ENCODE data around the gene TCF4.

- TF ChIP-seq POLR2AphosphoS5 (IDR thresholded peaks at IDR 0.05; ENCODE audit: low read depth, low read length) (no peak), EGR1 (IDR thresholded peaks at IDR 0.05; ENCODE audit: low read depth) (no peak), CTCF (IDR thresholded peaks at IDR 0.05 in 2 of 3, conservative IDR thresholded peaks at IDR 0.05 in 1 of 3; ENCODE audit: borderline replicate concordance in 1 of 3, insufficient read depth in 1 of 3, low read depth in 2 of 3, low read length in 2 of 3) (no peak), ATF3 (IDR thresholded peaks at IDR 0.05) (no peak), POLR2A (IDR thresholded peaks at IDR 0.05; ENCODE audit: borderline replicate concordance, extremely low read depth, insufficient read depth, insufficient read length) (no peak), CEBPB (IDR thresholded peaks at IDR 0.05; ENCODE audit: low read depth) (no peak), FOSL1 (IDR thresholded peaks at IDR 0.05; ENCODE audit: low read depth) (no peak), SRF (IDR thresholded peaks at IDR 0.05; ENCODE audit: low read depth) (no peak), MAX (IDR thresholded peaks at IDR 0.05) (no peak), EZH2phosphoT487 (IDR thresholded peaks at IDR 0.05; ENCODE audit: borderline replicate concordance) (no peak)
These were observed 53.0 kb downstream of the TCF4 start for GRCh38 chr18:55534996-55535395.
